BLaER1 treated with 17β-estradiol and CSF1 and Interleukin-3, amounts not matched to agents 10 nM and 100 nM (cell line): ENCODE measurements around the gene FAM117B.

ENCODE experiments used
- H3K27ac ChIP-seq, 11 experiments: shearing (Covaris generic); formaldehyde crosslinking; 2 replicates each; pipeline ENCODE4 v1.8.1; 2022
- H3K27me3 ChIP-seq, 11 experiments: shearing (Covaris generic); formaldehyde crosslinking; 2 replicates each; pipeline ENCODE4 v1.8.1; 2022
- H3K36me3 ChIP-seq, 11 experiments: shearing (Covaris generic); formaldehyde crosslinking; 2 replicates each; pipeline ENCODE4 v1.8.1; 2022
- H3K4me1 ChIP-seq, 10 experiments: shearing (Covaris generic); formaldehyde crosslinking; 2 replicates each; pipeline ENCODE4 v1.8.1; 2022
- H3K4me2 ChIP-seq, 11 experiments: shearing (Covaris generic); formaldehyde crosslinking; 2 replicates each; pipeline ENCODE4 v1.8.1; 2022
- H3K4me3 ChIP-seq, 10 experiments: shearing (Covaris generic); formaldehyde crosslinking; 2 replicates each; pipeline ENCODE4 v1.8.1; 2022
- H3K9ac ChIP-seq, 11 experiments: shearing (Covaris generic); formaldehyde crosslinking; 2 replicates each; pipeline ENCODE4 v1.8.1; 2022
- H3K9me3 ChIP-seq, 11 experiments: shearing (Covaris generic); formaldehyde crosslinking; replicated peaks in 1 of 11; 2 replicates each; pipeline ENCODE4 v1.8.1; 2022
- H4K20me1 ChIP-seq, 11 experiments: shearing (Covaris generic); formaldehyde crosslinking; 2 replicates each; pipeline ENCODE4 v1.8.1; 2022
- Cebpa-rat ChIP-seq, 11 experiments: shearing (Covaris generic); IDR thresholded peaks; 2 replicates each; pipeline ENCODE4 v1.8.1; 2022

Gene FAM117B

GRCh38 chr2:202608142-202608852 lies 26.5 kb upstream of the FAM117B start:
- Histone ChIP-seq H3K36me3 (no peaks in the 10 kb centered on the region), H3K27ac (peak overlapping the region in 3 of 11 experiments; percentile 32 to 72 (median 48); a peak in 6 of 22 replicates), H4K20me1 (no peaks in the 10 kb centered on the region), H3K9me3 (no peaks in the 10 kb centered on the region), H3K27me3 (no peaks in the 10 kb centered on the region), H3K4me3 (no peak overlapping the region), H3K4me1 (peaks cover 0 to 40% (median 4%) of the 10 kb centered on the region in 10 experiments; a peak in 10 of 20 replicates), H3K4me2 (peak overlapping the region in 4 of 11 experiments; percentile 42 to 76 (median 62); a peak in 6 of 22 replicates), H3K9ac (no peak overlapping the region)
- TF ChIP-seq Cebpa-rat (IDR thresholded peaks at IDR 0.05) = no peak

GRCh38 chr2:202609381-202610145 lies 25.2 kb upstream of the FAM117B start:
- Histone ChIP-seq H3K9ac (peak overlapping the region in 2 of 11 experiments; percentile 44 to 49; a peak in 2 of 22 replicates), H3K27me3 (no peaks in the 10 kb centered on the region), H4K20me1 (no peaks in the 10 kb centered on the region), H3K36me3 (no peaks in the 10 kb centered on the region), H3K4me2 (peak overlapping the region in 5 of 11 experiments; percentile 15 to 76 (median 49); a peak in 10 of 22 replicates), H3K27ac (peak overlapping the region in 5 of 11 experiments; percentile 9 to 72 (median 55); a peak in 9 of 22 replicates), H3K4me3 (0 out of 20 replicates have a peak overlapping the region, but pooled peaks of 1 of the 10 experiments have one; percentile 2), H3K9me3 (no peaks in the 10 kb centered on the region), H3K4me1 (peaks cover 0 to 40% (median 4%) of the 10 kb centered on the region in 10 experiments; a peak in 10 of 20 replicates)
- no peak for TF ChIP-seq Cebpa-rat (IDR thresholded peaks at IDR 0.05)

- peak overlapping the region in 5 of 11 experiments; percentile 8 to 76 (median 49); a peak in 7 of 22 replicates for H3K4me2 ChIP-seq
Measured at GRCh38 chr2:202610380-202610779, 24.4 kb upstream of the FAM117B start.

DNA sequence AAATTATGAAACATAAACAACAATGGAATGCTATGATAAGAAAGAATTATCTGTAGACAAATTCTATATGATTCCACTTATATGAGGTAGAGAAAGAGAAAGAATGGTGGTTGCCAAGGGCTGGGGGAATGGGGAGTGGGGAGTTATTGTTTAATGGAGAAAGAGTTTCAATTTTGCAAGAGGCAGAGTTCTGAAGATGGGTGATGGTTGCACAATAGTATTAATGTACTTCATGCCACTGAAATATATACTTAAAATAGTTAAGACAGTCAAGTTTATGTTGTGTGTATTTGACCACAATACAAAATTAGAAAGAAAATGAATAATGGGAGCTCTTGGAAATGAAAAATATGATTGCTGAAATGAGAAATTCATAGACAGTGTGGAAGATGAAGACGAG lies 22.6 kb upstream of the FAM117B start:
- Histone ChIP-seq H3K27ac (no peak overlapping the region), H3K36me3 (no peaks in the 10 kb centered on the region), H3K9me3 (no peaks in the 10 kb centered on the region), H4K20me1 (no peaks in the 10 kb centered on the region), H3K4me2 (no peak overlapping the region), H3K27me3 (no peaks in the 10 kb centered on the region), H3K4me3 (no peak overlapping the region), H3K4me1 (peaks cover 0 to 40% (median 4%) of the 10 kb centered on the region in 10 experiments; a peak in 10 of 20 replicates), H3K9ac (no peak overlapping the region)
- TF ChIP-seq Cebpa-rat (IDR thresholded peaks at IDR 0.05) = 0 out of 22 replicates have a peak, but pooled peaks of 1 of the 11 experiments have one; percentile 28

More at GRCh38 chr2:202610380-202610779, 24.4 kb upstream of the FAM117B start:
- H3K36me3 ChIP-seq = no peaks in the 10 kb centered on the region
- H3K9me3 ChIP-seq = no peaks in the 10 kb centered on the region
- H4K20me1 ChIP-seq = no peaks in the 10 kb centered on the region
- peaks cover 0 to 40% (median 4%) of the 10 kb centered on the region in 10 experiments; a peak in 10 of 20 replicates for H3K4me1 ChIP-seq
- H3K27me3 ChIP-seq = no peaks in the 10 kb centered on the region
- H3K9ac ChIP-seq = no peak overlapping the region
- peak overlapping the region in 4 of 11 experiments; percentile 48 to 72 (median 56); a peak in 4 of 22 replicates for H3K27ac ChIP-seq
- no peak overlapping the region for H3K4me3 ChIP-seq
- no peak for TF ChIP-seq Cebpa-rat (IDR thresholded peaks at IDR 0.05)

DNA sequence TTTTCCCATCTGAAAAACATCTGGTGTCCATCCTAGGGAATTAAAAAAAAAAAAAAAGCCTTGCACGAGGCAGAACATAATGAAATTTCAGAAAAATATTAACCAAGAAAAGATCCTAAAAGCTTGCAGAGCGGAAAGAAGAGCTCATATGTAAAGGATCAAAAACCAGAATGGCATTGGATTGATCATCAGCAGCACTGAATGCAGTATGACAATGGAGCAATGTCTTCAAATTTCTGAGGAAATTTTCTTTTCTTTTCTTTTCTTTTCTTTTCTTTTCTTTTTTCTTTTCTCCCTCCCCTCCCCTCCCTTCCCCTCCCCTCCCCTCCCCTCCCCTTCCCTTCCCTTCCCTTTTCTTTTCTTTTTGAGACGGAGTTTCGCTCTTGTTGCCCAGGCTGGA lies 21.3 kb upstream of the FAM117B start:
- H4K20me1 ChIP-seq = no peaks in the 10 kb centered on the region
- no peak overlapping the region for H3K27ac ChIP-seq
- no peak overlapping the region for H3K4me2 ChIP-seq
- no peaks in the 10 kb centered on the region for H3K36me3 ChIP-seq
- H3K4me3 ChIP-seq = no peak overlapping the region
- no peak overlapping the region for H3K9ac ChIP-seq
- no peak for TF ChIP-seq Cebpa-rat (IDR thresholded peaks at IDR 0.05)
- H3K9me3 ChIP-seq = no peaks in the 10 kb centered on the region
- peaks cover 0 to 30% (median 4%) of the 10 kb centered on the region in 10 experiments; a peak in 10 of 20 replicates for H3K4me1 ChIP-seq
- H3K27me3 ChIP-seq = no peaks in the 10 kb centered on the region

DNA sequence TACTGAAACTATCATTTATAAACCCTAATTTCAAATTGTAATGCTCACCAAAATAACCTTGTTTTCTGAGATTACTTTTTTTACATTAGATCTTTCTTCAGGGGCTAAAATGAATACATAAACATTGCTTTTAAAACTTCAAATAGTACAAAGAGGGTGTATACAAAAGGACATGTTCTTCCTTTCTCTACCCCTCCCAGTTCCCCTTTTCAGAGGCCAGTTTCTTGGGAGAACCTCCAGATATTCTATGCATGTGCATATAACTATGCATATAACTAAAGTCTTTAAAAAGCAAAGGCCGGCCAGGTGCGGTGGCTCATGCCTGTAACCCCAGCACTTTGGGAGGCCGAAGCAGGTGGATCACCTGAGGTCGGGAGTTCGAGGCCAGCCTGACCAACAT lies 10.6 kb upstream of the FAM117B start:
- H3K4me3 ChIP-seq = no peak overlapping the region
- H3K4me2 ChIP-seq = peak overlapping the region in 3 of 11 experiments; percentile 66 to 90 (median 70); a peak in 5 of 22 replicates
- no peaks in the 10 kb centered on the region for H3K9me3 ChIP-seq
- no peaks in the 10 kb centered on the region for H3K27me3 ChIP-seq
- no peak for TF ChIP-seq Cebpa-rat (IDR thresholded peaks at IDR 0.05)
- no peak overlapping the region for H3K9ac ChIP-seq
- H3K27ac ChIP-seq = no peak overlapping the region; a peak in 1 of 22 replicates
- no peaks in the 10 kb centered on the region for H4K20me1 ChIP-seq
- peaks cover 0 to 27% (median 8%) of the 10 kb centered on the region in 10 experiments; a peak in 10 of 20 replicates for H3K4me1 ChIP-seq
- H3K36me3 ChIP-seq = no peaks in the 10 kb centered on the region

DNA sequence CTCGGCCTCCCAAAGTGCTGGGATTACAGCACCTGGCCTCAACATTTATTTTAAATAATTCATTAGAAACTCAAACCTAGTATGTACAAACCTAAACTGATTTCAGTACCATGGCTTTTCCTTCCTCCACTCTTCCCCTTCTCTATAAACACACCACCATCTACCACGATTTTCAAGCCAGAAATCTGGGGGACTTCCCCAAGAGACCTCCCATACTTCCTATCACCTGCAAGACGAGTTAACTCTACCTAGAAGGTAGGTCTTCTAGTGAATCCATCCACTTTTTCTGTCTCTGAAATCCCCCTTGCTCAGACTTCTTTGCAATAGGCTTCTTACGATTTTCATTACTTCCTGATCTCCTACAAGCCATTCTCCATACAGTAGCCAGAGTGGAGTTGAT lies 7.7 kb upstream of the FAM117B start:
- H3K4me1 ChIP-seq = peaks cover 0 to 27% (median 6%) of the 10 kb centered on the region in 10 experiments; a peak in 10 of 20 replicates
- H3K4me3 ChIP-seq = no peak overlapping the region
- no peak overlapping the region for H3K27ac ChIP-seq
- TF ChIP-seq Cebpa-rat (IDR thresholded peaks at IDR 0.05) = no peak
- H4K20me1 ChIP-seq = no peaks in the 10 kb centered on the region
- H3K36me3 ChIP-seq = no peaks in the 10 kb centered on the region
- H3K9me3 ChIP-seq = no peaks in the 10 kb centered on the region
- no peak overlapping the region for H3K4me2 ChIP-seq
- no peak overlapping the region for H3K9ac ChIP-seq
- no peaks in the 10 kb centered on the region for H3K27me3 ChIP-seq

GRCh38 chr2:202628646-202629198 lies 6.0 kb upstream of the FAM117B start:
- H3K36me3 ChIP-seq = no peaks in the 10 kb centered on the region
- no peaks in the 10 kb centered on the region for H4K20me1 ChIP-seq
- H3K9me3 ChIP-seq = no peaks in the 10 kb centered on the region
- no peak overlapping the region for H3K9ac ChIP-seq
- TF ChIP-seq Cebpa-rat (IDR thresholded peaks at IDR 0.05) = no peak
- no peaks in the 10 kb centered on the region for H3K27me3 ChIP-seq
- no peak overlapping the region for H3K4me2 ChIP-seq
- H3K27ac ChIP-seq = no peak overlapping the region
- H3K4me1 ChIP-seq = peaks cover 0 to 23% (median 7%) of the 10 kb centered on the region in 10 experiments; a peak in 15 of 20 replicates
- no peak overlapping the region for H3K4me3 ChIP-seq
